HG02884 (cell line): ENCODE measurements around the gene BCAS1.

Source experiments
- ATAC-seq: cut with Tn5 transposase; IDR thresholded peaks from one replicate; pipeline ENCODE4 v1.9.1; 2021; ENCODE audit warnings: mild to moderate bottlenecking, moderate library complexity; ENCODE audit not compliant: unreplicated experiment

Gene BCAS1

GRCh38 chr20:53947501-53948195 lies 122.7 kb downstream of the BCAS1 start:
- no peak for ATAC-seq

DNA sequence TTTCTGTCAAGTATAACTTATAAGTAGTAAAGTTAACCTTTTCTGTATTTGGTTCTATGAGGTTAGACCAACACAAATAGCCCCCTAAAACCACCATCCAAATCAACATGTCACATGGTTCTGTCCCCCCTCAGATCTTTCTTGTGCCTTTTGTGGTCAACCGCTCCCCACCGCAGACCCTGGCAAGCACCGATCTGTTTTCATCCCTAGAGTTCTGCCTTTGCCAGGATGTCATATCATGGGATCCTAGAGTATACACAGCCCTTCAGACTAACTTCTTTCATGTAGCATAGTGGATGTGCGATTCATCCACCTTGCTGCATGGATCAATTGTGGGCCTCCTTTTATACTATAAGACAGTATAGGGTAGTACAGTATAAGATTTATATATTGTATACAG lies 124.3 kb downstream of the BCAS1 start:
- ATAC-seq = no peak

DNA sequence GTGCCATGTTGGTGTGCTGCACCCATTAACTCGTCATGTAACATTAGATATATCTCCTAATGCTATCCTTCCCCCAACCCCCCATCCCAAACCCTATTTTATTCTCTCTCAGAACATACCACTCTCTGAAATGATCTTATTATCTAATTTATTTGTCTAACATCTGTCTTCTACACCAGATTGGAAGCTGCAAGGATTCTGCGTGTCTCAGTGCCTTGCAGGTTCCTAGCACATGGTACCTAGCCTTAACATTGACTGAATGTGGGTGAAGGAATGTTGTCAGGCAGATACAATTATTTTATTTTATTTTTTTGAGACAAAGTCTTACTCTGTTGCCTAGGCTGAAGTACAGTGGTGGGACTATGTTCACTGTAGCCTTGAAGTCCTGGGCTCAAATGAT lies 124.9 kb downstream of the BCAS1 start:
- no peak for ATAC-seq

- no peak for ATAC-seq
Observed at GRCh38 chr20:53944796-53945195, 125.6 kb downstream of the BCAS1 start.

DNA sequence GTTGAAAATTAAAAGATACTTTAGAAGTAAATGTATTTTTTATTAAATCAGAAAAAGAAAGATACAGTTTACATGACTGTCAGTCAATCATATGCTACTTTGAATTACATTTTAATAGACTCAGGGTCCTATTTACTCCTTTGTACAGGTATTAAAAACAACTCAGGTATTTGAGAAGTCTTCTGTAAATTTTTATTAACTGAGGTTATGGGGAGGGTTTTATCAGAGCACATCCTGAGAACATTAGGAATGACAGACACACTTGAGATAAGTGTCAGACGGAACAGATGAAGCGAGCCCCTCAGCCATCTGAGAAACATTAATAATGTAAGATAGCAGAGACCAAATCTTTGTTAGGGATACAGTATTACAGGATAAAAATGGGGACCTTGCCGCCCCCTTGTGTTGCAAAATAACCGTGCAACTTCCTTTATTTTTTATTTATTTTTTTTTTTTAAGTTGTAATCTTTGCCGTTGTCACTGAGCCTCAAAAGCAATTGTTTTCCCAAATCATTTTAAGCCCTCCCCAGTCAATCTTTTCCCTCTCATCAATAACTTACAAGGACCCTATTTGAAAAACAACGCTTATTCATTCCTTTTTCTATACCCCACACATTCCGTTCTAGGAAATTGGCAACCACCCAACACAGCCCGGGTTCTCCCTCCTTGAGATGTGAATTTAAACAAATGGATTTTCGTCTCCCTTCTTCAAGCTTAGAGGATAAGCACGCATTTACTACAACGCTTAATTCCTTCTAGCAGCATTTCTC lies 126.7 kb downstream of the BCAS1 start:
- no peak for ATAC-seq

GRCh38 chr20:53942973-53943372 lies 127.4 kb downstream of the BCAS1 start:
- ATAC-seq = no peak

DNA sequence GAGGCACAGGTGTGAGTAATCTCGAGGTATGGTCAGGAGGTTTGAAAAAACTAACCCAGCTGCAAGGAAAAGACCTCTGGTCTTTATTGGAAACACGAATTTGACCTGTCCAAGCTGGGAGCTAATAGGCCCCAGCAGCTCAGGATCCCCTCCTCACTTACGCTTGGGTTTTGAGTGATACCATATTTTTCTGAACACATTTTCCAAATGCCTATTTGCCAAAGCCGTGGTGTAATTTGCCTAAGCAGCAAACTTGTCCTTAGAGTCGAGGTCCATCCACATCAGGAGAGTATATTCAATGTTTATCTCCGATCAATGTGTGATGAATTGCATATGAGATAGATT lies 128.0 kb downstream of the BCAS1 start:
- ATAC-seq = no peak

GRCh38 chr20:53941680-53942471 lies 128.5 kb downstream of the BCAS1 start:
- ATAC-seq = no peak

DNA sequence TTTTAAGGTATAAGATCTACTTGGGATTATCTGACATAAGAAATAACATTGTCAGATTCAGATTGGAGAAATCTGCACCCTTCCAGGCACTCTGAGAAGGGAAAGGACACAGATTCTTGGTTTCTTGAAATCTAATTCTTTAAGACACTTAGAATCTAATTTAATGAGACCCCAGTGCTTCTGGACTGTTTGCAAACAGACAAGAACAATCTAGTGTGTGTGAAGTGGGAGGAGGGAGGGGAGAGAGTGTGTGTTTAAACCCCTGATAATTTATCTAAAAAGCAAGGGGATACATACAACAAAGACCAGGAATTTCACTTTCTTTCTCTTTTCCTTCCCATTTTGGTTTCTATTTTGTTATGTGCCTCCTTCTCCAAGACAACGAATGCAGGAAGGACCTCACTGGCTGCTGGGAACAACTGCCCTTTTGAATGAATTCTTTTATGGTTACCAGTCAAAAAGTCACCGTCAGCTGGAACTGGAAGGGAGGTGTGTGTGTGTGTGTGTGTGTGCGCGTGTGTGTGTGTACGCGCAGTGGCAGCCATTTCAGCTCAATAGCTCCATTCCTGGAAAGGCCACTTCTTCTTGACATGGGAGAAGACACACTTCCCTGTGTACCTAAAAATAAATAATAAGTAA lies 129.4 kb downstream of the BCAS1 start:
- ATAC-seq = no peak

DNA sequence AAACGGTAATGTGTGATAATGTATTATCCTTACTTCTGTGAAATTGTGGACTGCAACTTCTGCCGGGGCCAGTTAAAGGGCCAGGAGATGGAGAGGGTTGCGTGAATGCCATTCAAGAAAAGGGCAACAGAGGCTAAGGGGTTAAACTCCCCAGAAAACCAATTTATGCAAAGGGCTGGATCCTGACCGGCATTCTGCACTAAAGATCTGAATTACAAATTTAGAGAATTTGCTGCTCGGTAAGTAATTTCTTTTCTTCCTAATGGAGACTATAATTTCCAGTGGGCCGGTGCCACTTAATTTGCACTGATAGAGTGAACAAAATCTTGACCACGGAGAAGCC lies 130.1 kb downstream of the BCAS1 start:
- no peak for ATAC-seq

DNA sequence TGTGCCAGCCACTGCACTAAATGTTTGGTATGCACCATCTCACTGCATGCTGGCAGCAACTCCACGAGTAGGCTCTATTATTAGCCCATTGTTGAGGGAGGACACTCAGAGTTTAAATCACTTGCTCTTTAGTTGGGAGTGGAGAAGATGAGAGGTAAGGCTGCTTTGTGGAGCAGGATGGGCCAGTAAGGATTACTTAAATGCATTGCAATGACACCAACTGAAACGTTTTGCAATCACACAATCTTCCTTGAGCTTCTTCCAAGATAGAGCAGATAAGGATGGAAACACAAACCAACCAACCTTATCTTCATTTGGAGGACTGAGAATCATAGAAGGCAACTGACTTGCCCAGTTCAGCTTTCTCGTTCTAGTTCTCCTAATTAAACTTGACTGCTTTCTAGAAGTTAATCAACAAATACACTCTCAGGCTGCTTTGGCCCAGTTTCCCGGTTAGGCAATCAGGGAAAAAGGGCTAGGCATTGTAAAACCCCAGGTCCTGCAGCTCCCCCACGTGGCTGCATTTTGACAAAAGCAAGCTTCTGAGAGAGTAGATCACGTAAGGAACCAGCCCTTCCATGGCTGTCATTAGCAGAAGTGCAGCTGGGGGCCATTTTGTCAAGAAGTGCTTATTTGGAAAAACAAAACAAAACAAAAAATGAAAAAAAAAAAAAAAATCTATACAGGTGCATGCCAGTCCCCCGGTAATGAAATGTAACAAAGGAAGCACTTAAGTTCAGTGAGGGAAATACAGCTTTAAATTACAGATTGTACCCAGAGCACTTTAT lies 130.6 kb downstream of the BCAS1 start:
- ATAC-seq = peak; percentile 69

DNA sequence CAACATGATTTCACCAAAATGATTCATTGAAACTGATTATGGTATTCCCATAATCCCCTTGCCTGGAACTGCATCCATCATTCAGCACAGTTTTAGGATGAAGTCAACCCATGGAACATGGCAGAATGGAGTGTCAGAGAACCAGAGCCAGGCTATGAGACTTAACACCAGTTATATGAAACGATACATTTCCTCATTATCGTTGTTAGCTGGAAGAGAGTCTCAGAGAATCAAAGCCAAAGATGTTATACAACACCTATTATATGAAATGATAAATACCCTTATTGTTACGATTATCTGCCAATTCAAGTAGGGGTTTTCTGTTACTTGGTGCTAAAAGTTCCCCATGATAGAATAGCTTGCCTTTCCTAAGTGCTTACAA lies 131.2 kb downstream of the BCAS1 start:
- ATAC-seq = no peak

DNA sequence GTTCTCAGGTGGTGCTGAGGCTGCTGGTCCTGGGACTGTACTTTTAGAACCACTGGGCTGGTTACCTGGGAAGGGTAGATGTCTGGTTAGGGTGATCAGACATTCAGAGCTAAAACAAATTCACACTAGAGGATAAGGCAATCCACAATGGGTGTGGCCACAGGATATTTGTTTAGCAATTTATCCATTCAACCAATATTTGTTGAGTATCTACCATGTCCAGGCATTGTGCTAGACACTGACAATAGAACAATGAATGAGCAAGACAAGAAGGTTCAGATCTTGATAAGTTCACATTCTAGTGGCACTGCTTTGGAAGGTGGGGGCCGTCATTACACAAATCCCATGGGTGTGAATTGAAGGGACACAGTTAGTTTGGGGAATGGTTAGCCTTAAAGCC lies 131.7 kb downstream of the BCAS1 start:
- no peak for ATAC-seq

DNA sequence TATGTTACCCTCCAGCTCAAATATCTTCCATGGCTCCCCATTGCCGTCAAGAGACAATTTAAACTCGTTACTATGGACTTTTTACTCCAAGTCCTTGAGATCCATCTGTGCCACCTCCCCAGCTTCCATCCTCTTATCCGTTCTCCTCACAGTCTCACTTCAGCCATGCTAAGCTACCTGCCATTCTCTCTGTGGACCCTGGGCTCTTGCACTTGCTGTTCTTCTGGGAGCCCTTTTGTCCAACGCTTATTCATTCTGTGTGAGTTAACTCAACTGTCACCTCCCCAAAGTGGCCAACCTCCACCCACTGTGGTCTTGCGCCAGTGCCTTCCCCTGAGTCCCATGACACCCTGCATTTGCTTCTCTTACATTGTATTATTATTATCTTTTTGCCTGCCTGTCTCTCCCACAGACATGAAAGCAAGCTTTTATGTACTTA lies 132.4 kb downstream of the BCAS1 start:
- ATAC-seq = no peak

- no peak for ATAC-seq
Observed at GRCh38 chr20:53937339-53937741, 133.1 kb downstream of the BCAS1 start.

GRCh38 chr20:53935344-53936084 lies 134.9 kb downstream of the BCAS1 start:
- ATAC-seq = no peak

DNA sequence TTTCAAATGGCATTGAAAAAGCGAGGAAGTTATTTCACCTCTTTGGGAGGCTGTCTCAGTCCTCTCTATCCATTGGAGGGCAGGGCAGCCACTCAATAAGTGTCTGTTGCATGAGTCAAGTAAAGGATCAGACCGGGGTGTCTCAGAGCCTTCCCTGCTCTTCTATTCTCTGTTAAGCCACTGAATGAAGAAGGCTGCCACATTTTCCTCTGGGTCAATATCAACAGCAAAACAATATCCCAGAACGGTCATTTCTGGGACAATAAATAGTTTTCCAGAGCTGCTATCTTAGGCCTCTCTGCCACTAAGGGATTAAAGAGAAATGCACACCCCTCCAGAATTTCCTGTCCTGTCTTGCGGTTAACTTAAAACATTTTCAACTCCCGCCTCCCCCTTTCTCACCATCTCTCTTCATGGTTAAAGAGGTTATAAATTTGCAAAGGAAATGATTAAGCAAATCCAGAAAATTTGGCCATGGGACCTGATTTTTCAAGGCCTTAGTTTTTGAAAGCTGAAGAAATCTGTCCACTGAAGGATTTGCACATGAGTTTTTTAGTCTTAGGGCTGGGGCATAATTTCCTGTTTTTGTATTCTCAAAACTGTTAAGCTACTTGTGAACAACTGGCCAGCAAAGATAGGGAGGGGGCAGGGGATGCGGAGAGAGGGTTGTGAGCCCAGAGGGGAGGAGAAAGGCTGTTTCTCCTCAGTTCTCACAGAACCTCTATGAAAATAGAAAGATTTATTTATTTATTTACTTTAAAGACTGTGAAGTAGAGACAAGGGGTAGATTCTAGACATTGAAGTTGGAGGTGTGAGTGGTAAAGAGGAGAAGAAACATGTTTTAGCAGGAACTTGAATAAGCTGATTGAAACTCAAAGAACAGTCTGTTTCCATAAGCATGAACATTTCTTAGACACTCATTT lies 135.7 kb downstream of the BCAS1 start:
- ATAC-seq = peak; percentile 33

DNA sequence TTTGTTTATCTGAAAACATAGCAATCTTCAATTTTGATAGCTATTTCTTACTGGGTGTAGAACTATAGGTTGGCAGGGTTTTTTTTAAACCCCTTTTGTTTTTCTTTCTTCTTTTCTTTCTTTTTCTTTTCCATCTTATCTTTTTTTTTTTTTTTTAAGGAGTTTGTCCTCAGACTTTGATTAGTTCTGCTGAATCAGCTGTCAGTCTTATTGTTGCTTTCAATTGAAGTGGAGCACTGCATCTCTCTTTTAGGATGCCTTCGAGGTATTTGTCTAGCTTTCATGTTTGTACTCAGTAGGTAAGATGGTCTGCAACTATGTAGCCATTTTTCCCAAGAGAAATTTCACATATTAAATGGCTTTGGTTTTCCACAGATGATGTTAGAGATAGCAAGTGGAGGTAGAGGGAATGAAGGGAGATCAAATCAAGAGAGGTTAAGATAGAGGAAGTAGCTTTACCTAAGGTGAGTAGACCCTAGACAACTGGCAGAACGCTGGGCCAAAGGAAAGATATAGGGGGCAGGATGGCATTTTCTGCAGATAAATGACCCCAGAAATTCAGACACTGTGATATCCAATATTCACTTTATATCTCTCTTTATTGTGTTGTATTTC lies 137.1 kb downstream of the BCAS1 start:
- no peak for ATAC-seq
